H1 (cell line): ENCODE data around the gene ADGRL3. TPM values are rescaled to one million over a fixed set of nuclear protein-coding genes. Genes with fewer than 3 reads are reported as not detected.

Experiments
- CTCF ChIA-PET: fragments of 300-600 bp; sonication (Branson Sonifier 250); formaldehyde crosslinking; loops from one replicate; lab custom pipeline; 2021; ENCODE audit not compliant: partially characterized antibody; lab: Charles Lee
- POLR2A ChIA-PET: fragments of 300-600 bp; sonication (Branson Sonifier 250); formaldehyde crosslinking; loops from one replicate; lab custom pipeline; 2021; ENCODE audit warnings: inconsistent platforms; ENCODE audit not compliant: partially characterized antibody; lab: Charles Lee
- DNase-seq, 2 experiments: peaks; one replicate each; pipeline versions ENCODE4 v3.0.0 to v3.0.0-alpha.2; 2010 to 2022; ENCODE audit warnings: low spot score in 2 of 2, low read depth in 1 of 2, mixed read lengths in 1 of 2
- FAIRE-seq: peaks from 2 replicates; lab custom pipeline; 2011; peaks lifted over from hg19 to GRCh38; lab: Jason Lieb, UNC
- H2AFZ ChIP-seq: 2 replicates; pipeline ENCODE4 v1.8.1; 2012; ENCODE audit warnings: low read length, inconsistent platforms
- H2AK5ac ChIP-seq: 2 replicates; pipeline ENCODE4 v1.6.1; 2013; ENCODE audit warnings: low read depth, low read length
- H2BK120ac ChIP-seq: replicated peaks from 2 replicates; pipeline ENCODE3; 2013; ENCODE audit warnings: low read depth, low read length, inconsistent platforms
- H2BK12ac ChIP-seq: 2 replicates; pipeline ENCODE4 v1.6.1; 2013; ENCODE audit warnings: low read depth, low read length
- H2BK15ac ChIP-seq: 2 replicates; pipeline ENCODE4 v1.6.1; 2013; ENCODE audit warnings: low read length
- H2BK20ac ChIP-seq: 2 replicates; pipeline ENCODE4 v1.6.1; 2013; ENCODE audit warnings: low read length
- H2BK5ac ChIP-seq: 2 replicates; pipeline ENCODE4 v1.6.1; 2013; ENCODE audit warnings: low read depth, low read length
- H3K14ac ChIP-seq: 2 replicates; pipeline ENCODE4 v1.6.1; 2013; ENCODE audit warnings: inconsistent platforms; ENCODE audit not compliant: insufficient read length
- H3K18ac ChIP-seq: 2 replicates; pipeline ENCODE4 v1.6.1; 2013; ENCODE audit warnings: low read length; ENCODE audit errors: extremely low read depth
- H3K23ac ChIP-seq: 2 replicates; pipeline ENCODE4 v1.6.1; 2013; ENCODE audit warnings: inconsistent platforms; ENCODE audit not compliant: insufficient read length
- H3K23me2 ChIP-seq: 2 replicates; pipeline ENCODE4 v1.6.1; 2013; ENCODE audit warnings: low read depth, low read length
- H3K27ac ChIP-seq: 2 replicates; pipeline ENCODE4 v1.6.1; 2011; ENCODE audit warnings: low read depth, low read length, inconsistent platforms
- H3K27me3 ChIP-seq, 4 experiments: replicated peaks in 1 of 4; 1 replicate in 1 of 4; 2 replicates in 3 of 4; pipeline versions ENCODE4 v1.6.1 to v1.8.1; 2011 to 2013; ENCODE audit warnings: low read length in 3 of 4, mild to moderate bottlenecking in 3 of 4, inconsistent platforms in 2 of 4, mixed read lengths in 2 of 4, moderate library complexity in 1 of 4; ENCODE audit not compliant: control insufficient read depth in 3 of 4, insufficient read depth in 3 of 4; ENCODE audit errors: extremely low read depth in 1 of 4
- H3K36me3 ChIP-seq, 4 experiments: 2 replicates each; pipeline versions ENCODE4 v1.6.1 to v1.8.1; 2011 to 2013; ENCODE audit warnings: mild to moderate bottlenecking in 4 of 4, low read length in 3 of 4, moderate library complexity in 2 of 4, control low read depth in 1 of 4, inconsistent platforms in 1 of 4; ENCODE audit not compliant: insufficient read depth in 4 of 4, control insufficient read depth in 2 of 4
- H3K4ac ChIP-seq: replicated peaks from 2 replicates; pipeline ENCODE3; 2013; ENCODE audit warnings: low read length, low read depth, mixed read lengths, inconsistent platforms; ENCODE audit not compliant: insufficient read length
- H3K4me1 ChIP-seq, 4 experiments: replicated peaks in 1 of 4; 1 replicate in 1 of 4; 2 replicates in 3 of 4; pipeline versions ENCODE4 v1.6.1 to v1.8.1; 2011 to 2013; ENCODE audit warnings: low read length in 3 of 4, inconsistent platforms in 2 of 4, mixed read lengths in 1 of 4; ENCODE audit not compliant: insufficient read depth in 4 of 4, control insufficient read depth in 3 of 4
- H3K4me2 ChIP-seq, 2 experiments: 2 replicates each; pipeline versions ENCODE4 v1.6.1 to v1.8.1; 2011 to 2013; ENCODE audit warnings: low read depth in 2 of 2, low read length in 2 of 2, control low read depth in 1 of 2, inconsistent platforms in 1 of 2, mild to moderate bottlenecking in 1 of 2; ENCODE audit not compliant: insufficient read depth in 1 of 2
- H3K4me3 ChIP-seq, 4 experiments: fragments of 200-600, 300-600 bp in 1 of 4; sonication (generic), shearing (Covaris generic), sonication (Bioruptor Twin) in 1 of 4; 2 replicates each; pipeline versions ENCODE4 v1.5.1 to v1.8.1; 2011 to 2016; ENCODE audit warnings: low read length in 4 of 4, low read depth in 3 of 4, control low read depth in 2 of 4, inconsistent platforms in 2 of 4, mild to moderate bottlenecking in 2 of 4, mixed read lengths in 1 of 4, moderate library complexity in 1 of 4; ENCODE audit not compliant: insufficient read depth in 2 of 4; ENCODE audit errors: extremely low read depth in 1 of 4
- H3K56ac ChIP-seq: replicated peaks from 2 replicates; pipeline ENCODE3; 2013; ENCODE audit warnings: low read depth, mild to moderate bottlenecking, mixed read lengths, low read length, inconsistent platforms; ENCODE audit not compliant: insufficient read length
- H3K79me1 ChIP-seq: 2 replicates; pipeline ENCODE4 v1.6.1; 2013; ENCODE audit warnings: low read depth, low read length, control low read depth
- H3K79me2 ChIP-seq, 2 experiments: 2 replicates each; pipeline versions ENCODE4 v1.6.1 to v1.8.1; 2012 to 2013; ENCODE audit warnings: low read length in 2 of 2, mild to moderate bottlenecking in 2 of 2, inconsistent platforms in 1 of 2; ENCODE audit not compliant: insufficient read depth in 2 of 2, control insufficient read depth in 1 of 2
- H3K9ac ChIP-seq, 4 experiments: replicated peaks in 1 of 4; 1 replicate in 1 of 4; 2 replicates in 3 of 4; pipeline versions ENCODE4 v1.6.1 to v1.8.1; 2011 to 2013; ENCODE audit warnings: low read depth in 3 of 4, low read length in 3 of 4, control low read depth in 2 of 4, mild to moderate bottlenecking in 2 of 4, moderate library complexity in 2 of 4, inconsistent platforms in 1 of 4; ENCODE audit errors: extremely low read depth in 1 of 4
- H3K9me3 ChIP-seq, 2 experiments: 2 replicates each; pipeline versions ENCODE4 v1.6.1 to v1.8.1; 2012 to 2013; ENCODE audit warnings: mild to moderate bottlenecking in 2 of 2, moderate library complexity in 2 of 2, control low read depth in 1 of 2, inconsistent platforms in 1 of 2, low read depth in 1 of 2, low read length in 1 of 2, mixed read lengths in 1 of 2; ENCODE audit not compliant: insufficient read depth in 2 of 2
- H4K20me1 ChIP-seq, 2 experiments: replicated peaks in 1 of 2; 2 replicates each; pipeline versions ENCODE3 to v1.8.1; 2011 to 2013; ENCODE audit warnings: inconsistent platforms in 2 of 2, low read length in 2 of 2, mild to moderate bottlenecking in 1 of 2; ENCODE audit not compliant: insufficient read depth in 2 of 2, control insufficient read depth in 1 of 2
- H4K5ac ChIP-seq: 2 replicates; pipeline ENCODE4 v1.6.1; 2013; ENCODE audit warnings: low read length, low read depth, mixed read lengths, inconsistent platforms; ENCODE audit not compliant: insufficient read length
- H4K8ac ChIP-seq: 2 replicates; pipeline ENCODE4 v1.8.0; 2013; ENCODE audit warnings: mild to moderate bottlenecking, moderate library complexity, low read length, inconsistent platforms; ENCODE audit not compliant: insufficient read depth; ENCODE audit errors: extremely low read depth
- H4K91ac ChIP-seq: replicated peaks from 2 replicates; pipeline ENCODE3; 2013; ENCODE audit warnings: low read length, mixed read lengths, inconsistent platforms; ENCODE audit not compliant: insufficient read length
- ATF3 ChIP-seq: IDR thresholded peaks from 2 replicates; pipeline ENCODE4 v1.6.1; 2011; ENCODE audit warnings: low read depth, mild to moderate bottlenecking, low read length; ENCODE audit not compliant: insufficient read depth
- BRCA1 ChIP-seq: IDR thresholded peaks from 2 replicates; pipeline ENCODE4 v1.6.1; 2012; ENCODE audit warnings: low read depth, low read length, improper control_type of control experiment
- CEBPB ChIP-seq: IDR thresholded peaks from 2 replicates; pipeline ENCODE4 v1.6.1; 2012; ENCODE audit warnings: low read depth, low read length
- E2F6 ChIP-seq: IDR thresholded peaks from 2 replicates; pipeline ENCODE4 v1.6.1; 2012; ENCODE audit warnings: inconsistent platforms
- GABPA ChIP-seq: IDR thresholded peaks from 2 replicates; pipeline ENCODE4 v1.6.1; 2011; ENCODE audit warnings: mild to moderate bottlenecking, low read length, moderate library complexity, borderline replicate concordance; ENCODE audit not compliant: insufficient read depth
- HDAC2 ChIP-seq, 2 experiments: fragments of 300-600 bp in 1 of 2; sonication (generic) in 1 of 2; IDR thresholded peaks; 2 replicates each; pipeline ENCODE4 v1.6.1; 2011 to 2012; ENCODE audit warnings: low read depth in 2 of 2, low read length in 2 of 2, mild to moderate bottlenecking in 2 of 2, moderate library complexity in 2 of 2, borderline replicate concordance in 1 of 2, inconsistent platforms in 1 of 2
- KDM4A ChIP-seq: IDR thresholded peaks from one replicate; pipeline ENCODE4 v1.7.1; 2012; ENCODE audit warnings: low read depth, mild to moderate bottlenecking, moderate library complexity, low read length, inconsistent platforms; ENCODE audit not compliant: severe bottlenecking
- RBBP5 ChIP-seq: IDR thresholded peaks from 2 replicates; pipeline ENCODE4 v1.7.1; 2012; ENCODE audit warnings: low read depth, mild to moderate bottlenecking, inconsistent platforms, low read length, moderate library complexity, borderline replicate concordance
- SP2 ChIP-seq: IDR thresholded peaks from 2 replicates; pipeline ENCODE4 v1.6.1; 2012; ENCODE audit warnings: mild to moderate bottlenecking, low read length, inconsistent platforms
- TAF7 ChIP-seq: optimal IDR thresholded peaks from 2 replicates; pipeline ENCODE3; 2011; ENCODE audit warnings: low read depth, mild to moderate bottlenecking, inconsistent platforms, low read length, moderate library complexity, borderline replicate concordance
- TBP ChIP-seq: IDR thresholded peaks from 2 replicates; pipeline ENCODE4 v1.6.1; 2011; ENCODE audit warnings: low read depth, low read length, improper control_type of control experiment
- TEAD4 ChIP-seq: IDR thresholded peaks from 2 replicates; pipeline ENCODE4 v1.6.1; 2012; ENCODE audit warnings: low read depth, low read length, inconsistent platforms, mixed read lengths
- WGBS, 2 experiments: shearing (Covaris generic) in 1 of 2; methylation state at CpG; one replicate each; pipeline versions ENCODE4 v1.1.6 to v1.1.7; 2013 to 2015; ENCODE audit warnings: low lambda C conversion rate in 2 of 2, mixed read lengths in 2 of 2, inconsistent platforms in 1 of 2, low coverage in 1 of 2, missing lambda C conversion rate in 1 of 2; ENCODE audit not compliant: insufficient replicate concordance in 2 of 2, insufficient coverage in 1 of 2, insufficient read length in 1 of 2; ENCODE audit errors: extremely low coverage in 1 of 2, missing lambda C conversion rate in 1 of 2; 5-methylcytosine and 5-hydroxymethylcytosine counted together
- polyA plus RNA-seq, 7 experiments: library from polyadenylated mRNA; depleted of rRNA in 3 of 7; stranded (reverse) in 5 of 7; unstranded in 2 of 7; fragments of >200 nt in 5 of 7; fragments of 200-250 nt in 2 of 7; gene quantifications; 1 replicate in 5 of 7; 2 replicates in 1 of 7; 4 replicates in 1 of 7; pipeline versions ENCODE4 v1.2.1 to v1.2.3, GENCODE V29; 2011 to 2013; ENCODE audit warnings: missing spikeins in 2 of 7, mixed read lengths in 2 of 7
- total RNA-seq: library from RNA; stranded (reverse); fragmentation: NEBNext Ultra II Directional; extraction: Animal tissue kit (Norgen Biotek cat#: 25700); gene quantifications from 2 replicates; pipeline ENCODE4 v1.2.1, GENCODE V29; 2021

ADGRL3 gene
- total and polyA plus RNA-seq, 2 of the 8 experiments (the other 6 are each of a cell fraction or from before 2014, with no cell fraction given), result 6.6 to 13.0 TPM

- Histone ChIP-seq H2BK12ac (no peak overlapping the region), H2BK120ac (no peak overlapping the region)
These were observed 795.7 kb downstream of the ADGRL3 start for GRCh38 chr4:61995717-61996340.

More at GRCh38 chr4:61995717-61996340, 795.7 kb downstream of the ADGRL3 start:
- Histone ChIP-seq H3K56ac (no peak overlapping the region), H3K14ac (no peak overlapping the region), H2BK5ac (no peak overlapping the region), H3K23me2 (no peaks in the 10 kb centered on the region; the same call in 1 of the 2 replicates), H3K4me1 (peaks cover 0 to 9% (median 3%) of the 10 kb centered on the region in 4 experiments; a peak in 3 of 7 replicates), H2AFZ (no peak overlapping the region), H3K79me2 (no peaks in the 10 kb centered on the region), H4K91ac (no peak overlapping the region), H3K4me2 (no peak overlapping the region), H4K20me1 (no peaks in the 10 kb centered on the region), H4K8ac (no peak overlapping the region), H3K27ac (no peak overlapping the region), H2AK5ac (no peak overlapping the region), H3K79me1 (no peaks in the 10 kb centered on the region), H3K4me3 (no peak overlapping the region), H3K23ac (no peak overlapping the region), H2BK20ac (no peak overlapping the region), H2BK15ac (no peak overlapping the region), H3K27me3 (no peaks in the 10 kb centered on the region), H3K9me3 (no peaks in the 10 kb centered on the region), H3K9ac (no peak overlapping the region), H3K18ac (no peak overlapping the region), H4K5ac (no peak overlapping the region), H3K4ac (no peak overlapping the region), H3K36me3 (no peaks in the 10 kb centered on the region)
- FAIRE-seq (no peak), DNase-seq (no peak)
- POLR2A ChIA-PET, result no interaction called here
- TF ChIP-seq GABPA, result no peak
- no peak for TF ChIP-seq RBBP5
- TF ChIP-seq HDAC2 (IDR thresholded peaks at IDR 0.05; ENCODE audit: borderline replicate concordance in 1 of 2, low read depth in 2 of 2, low read length in 2 of 2), result no peak
- no peak for TF ChIP-seq ATF3
- no peak for TF ChIP-seq TBP
- no peak for TF ChIP-seq E2F6
- TF ChIP-seq BRCA1, result no peak
- no peak for TF ChIP-seq TAF7
- TF ChIP-seq TEAD4, result no peak
- no peak for TF ChIP-seq CEBPB
- TF ChIP-seq SP2, result no peak
- TF ChIP-seq KDM4A, result no peak
- 94% methylated on average over 2 of the region's 2 CpGs; no CpG with 5 or more reads in 1 of the 2 experiments for WGBS, 2 experiments
- CTCF ChIA-PET, result interaction anchor here (1.3 kb wide), 1 partner anchor 12 kb away, joined by 5 read pairs; no protein-coding TSS in a partner anchor
